Measurements from ENCODE around the gene TMEM161B. TPM values are rescaled to one million over a fixed set of nuclear protein-coding genes. Genes with fewer than 3 reads are reported as not detected.

TMEM161B gene
- total RNA-seq, 1 donor from 2014 or later = 9.6 TPM

DNA sequence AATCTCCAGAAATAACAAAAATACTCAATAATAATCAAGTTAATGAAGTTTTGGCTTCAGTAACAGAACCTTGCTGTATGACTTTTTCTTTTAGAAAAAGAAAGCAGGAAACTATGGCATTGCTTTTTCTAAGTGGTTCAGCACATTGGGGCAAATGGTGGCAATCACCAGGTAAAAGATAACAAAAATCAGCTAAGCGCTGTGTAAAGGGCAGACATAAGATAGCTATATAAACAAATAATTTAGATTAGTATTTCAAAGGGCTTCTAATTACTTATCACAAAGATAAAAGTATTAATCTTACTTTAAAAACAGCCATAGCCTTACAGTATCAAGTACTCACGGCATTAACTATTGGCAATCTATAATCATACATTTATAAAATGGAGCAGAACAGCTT lies 10.0 kb downstream of the TMEM161B start:
- TF ChIP-seq, protein P1, sequence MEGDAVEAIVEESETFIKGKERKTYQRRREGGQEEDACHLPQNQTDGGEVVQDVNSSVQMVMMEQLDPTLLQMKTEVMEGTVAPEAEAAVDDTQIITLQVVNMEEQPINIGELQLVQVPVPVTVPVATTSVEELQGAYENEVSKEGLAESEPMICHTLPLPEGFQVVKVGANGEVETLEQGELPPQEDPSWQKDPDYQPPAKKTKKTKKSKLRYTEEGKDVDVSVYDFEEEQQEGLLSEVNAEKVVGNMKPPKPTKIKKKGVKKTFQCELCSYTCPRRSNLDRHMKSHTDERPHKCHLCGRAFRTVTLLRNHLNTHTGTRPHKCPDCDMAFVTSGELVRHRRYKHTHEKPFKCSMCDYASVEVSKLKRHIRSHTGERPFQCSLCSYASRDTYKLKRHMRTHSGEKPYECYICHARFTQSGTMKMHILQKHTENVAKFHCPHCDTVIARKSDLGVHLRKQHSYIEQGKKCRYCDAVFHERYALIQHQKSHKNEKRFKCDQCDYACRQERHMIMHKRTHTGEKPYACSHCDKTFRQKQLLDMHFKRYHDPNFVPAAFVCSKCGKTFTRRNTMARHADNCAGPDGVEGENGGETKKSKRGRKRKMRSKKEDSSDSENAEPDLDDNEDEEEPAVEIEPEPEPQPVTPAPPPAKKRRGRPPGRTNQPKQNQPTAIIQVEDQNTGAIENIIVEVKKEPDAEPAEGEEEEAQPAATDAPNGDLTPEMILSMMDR (IDR thresholded peaks at IDR 0.05) = no peak
- Mint-ChIP-seq H3K4me1 (ENCODE audit: low read depth) (no peaks in the 10 kb centered on the region), H3K27ac (ENCODE audit: unreplicated experiment) (no peak overlapping the region), H3K9me3 (ENCODE audit: low read depth) (no peaks in the 10 kb centered on the region), H3K4me3 (ENCODE audit: unreplicated experiment) (no peak overlapping the region), H3K36me3 (ENCODE audit: low read depth) (no peaks in the 10 kb centered on the region), H3K27me3 (ENCODE audit: low read depth) (no peaks in the 10 kb centered on the region)
- DNase-seq (ENCODE audit: low spot score) = no peak

DNA sequence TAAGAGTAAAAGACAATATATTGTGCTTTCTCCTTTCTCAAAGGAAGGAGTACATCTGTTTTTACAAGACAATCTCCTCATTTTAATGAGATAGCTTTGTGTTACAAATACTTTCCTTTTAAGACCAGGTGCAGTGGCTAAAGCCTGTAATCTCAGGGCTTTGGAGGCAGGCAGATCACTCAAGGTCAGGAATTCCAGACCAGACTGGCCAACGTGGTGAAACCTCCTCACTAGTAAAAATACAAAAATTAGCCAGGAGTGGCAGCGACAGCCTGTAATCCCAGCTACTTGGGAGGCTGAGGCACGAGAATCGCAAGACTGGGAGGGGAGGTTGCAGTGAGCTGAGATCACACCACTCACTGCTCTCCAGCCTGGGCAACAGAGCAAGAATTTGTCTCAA lies 11.8 kb downstream of the TMEM161B start:
- H3K27ac Mint-ChIP-seq (ENCODE audit: unreplicated experiment) = no peak overlapping the region
- H3K9me3 Mint-ChIP-seq (ENCODE audit: low read depth) = no peaks in the 10 kb centered on the region
- TF ChIP-seq, protein P1 (IDR thresholded peaks at IDR 0.05) = no peak
- no peaks in the 10 kb centered on the region for H3K36me3 Mint-ChIP-seq (ENCODE audit: low read depth)
- H3K27me3 Mint-ChIP-seq (ENCODE audit: low read depth) = no peaks in the 10 kb centered on the region
- H3K4me3 Mint-ChIP-seq (ENCODE audit: unreplicated experiment) = no peak overlapping the region
- no peaks in the 10 kb centered on the region for H3K4me1 Mint-ChIP-seq (ENCODE audit: low read depth)
- DNase-seq (ENCODE audit: low spot score) = no peak

DNA sequence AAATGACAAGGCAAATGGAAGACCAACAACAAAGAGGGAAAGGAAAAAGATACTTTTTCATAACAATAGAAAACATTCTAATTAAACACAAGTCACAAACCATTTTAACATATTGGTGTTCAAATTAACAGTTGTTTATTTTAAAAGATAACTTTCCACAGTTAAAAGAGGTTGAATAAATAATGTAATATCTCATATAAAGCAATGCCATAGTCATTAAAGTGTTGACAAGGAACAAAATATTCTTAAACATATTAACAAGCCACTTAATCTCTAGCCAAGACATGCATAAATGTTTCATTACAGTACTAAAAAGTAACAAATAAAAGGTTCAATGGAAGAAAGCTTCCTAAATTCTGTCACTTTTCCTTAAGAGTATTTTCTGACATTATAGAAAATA lies 12.6 kb downstream of the TMEM161B start:
- DNase-seq (ENCODE audit: low spot score) = no peak
- Mint-ChIP-seq H3K27ac (ENCODE audit: unreplicated experiment) (no peak overlapping the region), H3K4me1 (ENCODE audit: low read depth) (peaks cover under 1% of the 10 kb centered on the region), H3K27me3 (ENCODE audit: low read depth) (no peaks in the 10 kb centered on the region), H3K36me3 (ENCODE audit: low read depth) (no peaks in the 10 kb centered on the region), H3K4me3 (ENCODE audit: unreplicated experiment) (no peak overlapping the region), H3K9me3 (ENCODE audit: low read depth) (no peaks in the 10 kb centered on the region)
- TF ChIP-seq, protein P1 (IDR thresholded peaks at IDR 0.05) = no peak

DNA sequence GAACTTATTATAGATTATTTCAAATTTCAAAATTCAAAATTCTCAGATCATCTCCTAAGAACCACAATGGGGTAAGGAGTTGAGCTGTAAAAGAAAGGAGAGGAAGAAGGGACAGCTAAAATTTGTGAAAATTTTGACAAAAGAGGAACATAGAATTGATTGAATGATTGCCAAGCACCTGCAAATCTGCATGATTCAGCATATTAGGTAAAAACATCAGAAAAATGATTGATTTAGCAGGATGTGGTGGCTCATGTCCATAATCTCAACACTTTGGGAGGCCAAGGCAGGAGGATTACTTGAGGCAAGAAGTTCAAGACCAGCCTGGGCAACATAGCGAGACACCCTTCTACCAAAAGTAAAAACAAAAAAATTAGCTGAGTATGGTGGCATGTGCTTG lies 14.3 kb downstream of the TMEM161B start:
- H3K4me3 Mint-ChIP-seq (ENCODE audit: unreplicated experiment) = no peak overlapping the region
- no peaks in the 10 kb centered on the region for H3K9me3 Mint-ChIP-seq (ENCODE audit: low read depth)
- no peaks in the 10 kb centered on the region for H3K36me3 Mint-ChIP-seq (ENCODE audit: low read depth)
- no peak for DNase-seq (ENCODE audit: low spot score)
- TF ChIP-seq, protein P1 (IDR thresholded peaks at IDR 0.05) = no peak
- H3K27me3 Mint-ChIP-seq (ENCODE audit: low read depth) = no peaks in the 10 kb centered on the region
- peaks cover 4% of the 10 kb centered on the region for H3K4me1 Mint-ChIP-seq (ENCODE audit: low read depth)
- H3K27ac Mint-ChIP-seq (ENCODE audit: unreplicated experiment) = no peak overlapping the region

DNA sequence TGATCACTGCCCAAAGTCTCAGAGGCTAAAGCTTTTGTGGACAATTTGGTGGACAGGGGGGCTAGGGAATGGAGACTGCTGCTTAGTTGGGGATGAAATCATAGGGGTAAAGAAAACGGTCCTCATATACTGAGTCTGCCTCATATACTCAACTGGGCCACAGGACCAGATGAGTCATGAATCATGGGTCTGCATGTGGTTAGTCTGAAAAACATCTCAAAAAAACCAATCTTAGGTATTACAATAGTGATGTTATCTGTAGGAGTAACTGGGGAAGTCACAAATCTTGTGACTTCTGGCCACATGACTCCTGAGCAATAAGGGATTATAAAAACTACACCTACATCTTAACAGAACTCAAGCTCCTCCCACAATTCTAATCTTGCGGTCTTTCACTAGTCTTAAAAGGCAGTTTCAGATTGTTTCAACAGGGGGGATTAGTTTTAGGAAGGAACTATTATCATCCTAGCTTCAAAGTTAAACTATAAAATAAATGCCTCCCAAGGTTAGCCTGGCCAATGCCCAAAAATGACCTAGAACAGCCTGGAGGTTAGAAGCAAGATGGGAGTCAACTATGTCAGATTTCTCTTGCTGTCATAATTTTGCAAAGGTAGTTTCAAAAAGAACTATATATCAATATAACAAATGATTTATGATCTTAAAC lies 17.5 kb downstream of the TMEM161B start:
- no peak overlapping the region for H3K27ac Mint-ChIP-seq (ENCODE audit: unreplicated experiment)
- no peak for DNase-seq (ENCODE audit: low spot score)
- H3K4me3 Mint-ChIP-seq (ENCODE audit: unreplicated experiment) = no peak overlapping the region
- no peaks in the 10 kb centered on the region for H3K27me3 Mint-ChIP-seq (ENCODE audit: low read depth)
- H3K36me3 Mint-ChIP-seq (ENCODE audit: low read depth) = no peaks in the 10 kb centered on the region
- H3K9me3 Mint-ChIP-seq (ENCODE audit: low read depth) = no peaks in the 10 kb centered on the region
- peaks cover 4% of the 10 kb centered on the region for H3K4me1 Mint-ChIP-seq (ENCODE audit: low read depth)
- TF ChIP-seq, protein P1 (IDR thresholded peaks at IDR 0.05) = no peak
